OCI-LY7 (cell line): Measurements from ENCODE around the gene ZNF438.

Source experiments
- EZH2phosphoT487 ChIP-seq: fragments of 200-600 bp; sonication (generic); IDR thresholded peaks from 2 replicates; pipeline ENCODE4 v1.6.1; 2018; ENCODE audit warnings: low read depth, borderline replicate concordance, mild to moderate bottlenecking, mixed run types, antibody characterized with exemption, low read length, moderate library complexity, mixed read lengths
- TF ChIP-seq, protein P1 (sequence below): fragments of 200-600 bp; sonication (generic); conservative IDR thresholded peaks from 2 replicates; pipeline ENCODE4 v1.5.1; 2014; ENCODE audit warnings: mild to moderate bottlenecking, antibody characterized with exemption, low read length, moderate library complexity, mixed read lengths

DNA sequence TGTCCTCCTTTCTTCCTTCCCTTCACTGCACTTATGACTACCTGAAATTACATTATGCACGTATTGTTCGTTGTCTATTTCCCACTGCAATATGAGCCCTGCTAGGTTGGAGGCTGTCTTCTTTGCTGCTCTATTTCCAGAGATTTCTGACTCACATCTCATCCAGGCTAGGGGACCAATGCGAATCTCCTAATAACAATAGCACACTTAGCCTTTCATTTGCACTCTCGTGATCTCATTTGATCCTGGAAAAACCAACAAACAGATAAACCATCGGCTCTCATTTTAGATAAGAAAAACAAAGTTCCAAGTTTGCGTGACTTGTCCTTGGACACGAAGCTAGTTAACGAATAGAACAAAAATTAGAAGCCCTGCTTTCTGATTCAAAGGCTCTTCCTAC lies 1.4 kb downstream of the ZNF438 start:
- TF ChIP-seq, protein P1, sequence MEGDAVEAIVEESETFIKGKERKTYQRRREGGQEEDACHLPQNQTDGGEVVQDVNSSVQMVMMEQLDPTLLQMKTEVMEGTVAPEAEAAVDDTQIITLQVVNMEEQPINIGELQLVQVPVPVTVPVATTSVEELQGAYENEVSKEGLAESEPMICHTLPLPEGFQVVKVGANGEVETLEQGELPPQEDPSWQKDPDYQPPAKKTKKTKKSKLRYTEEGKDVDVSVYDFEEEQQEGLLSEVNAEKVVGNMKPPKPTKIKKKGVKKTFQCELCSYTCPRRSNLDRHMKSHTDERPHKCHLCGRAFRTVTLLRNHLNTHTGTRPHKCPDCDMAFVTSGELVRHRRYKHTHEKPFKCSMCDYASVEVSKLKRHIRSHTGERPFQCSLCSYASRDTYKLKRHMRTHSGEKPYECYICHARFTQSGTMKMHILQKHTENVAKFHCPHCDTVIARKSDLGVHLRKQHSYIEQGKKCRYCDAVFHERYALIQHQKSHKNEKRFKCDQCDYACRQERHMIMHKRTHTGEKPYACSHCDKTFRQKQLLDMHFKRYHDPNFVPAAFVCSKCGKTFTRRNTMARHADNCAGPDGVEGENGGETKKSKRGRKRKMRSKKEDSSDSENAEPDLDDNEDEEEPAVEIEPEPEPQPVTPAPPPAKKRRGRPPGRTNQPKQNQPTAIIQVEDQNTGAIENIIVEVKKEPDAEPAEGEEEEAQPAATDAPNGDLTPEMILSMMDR, result no peak
- TF ChIP-seq EZH2phosphoT487, result no peak
